Measurements from ENCODE around the gene ST3GAL3.
A peak's percentile ranks its signal among the peaks of the same experiment; 100 is the strongest.

Gene ST3GAL3, protein sequence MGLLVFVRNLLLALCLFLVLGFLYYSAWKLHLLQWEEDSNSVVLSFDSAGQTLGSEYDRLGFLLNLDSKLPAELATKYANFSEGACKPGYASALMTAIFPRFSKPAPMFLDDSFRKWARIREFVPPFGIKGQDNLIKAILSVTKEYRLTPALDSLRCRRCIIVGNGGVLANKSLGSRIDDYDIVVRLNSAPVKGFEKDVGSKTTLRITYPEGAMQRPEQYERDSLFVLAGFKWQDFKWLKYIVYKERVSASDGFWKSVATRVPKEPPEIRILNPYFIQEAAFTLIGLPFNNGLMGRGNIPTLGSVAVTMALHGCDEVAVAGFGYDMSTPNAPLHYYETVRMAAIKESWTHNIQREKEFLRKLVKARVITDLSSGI

DNA sequence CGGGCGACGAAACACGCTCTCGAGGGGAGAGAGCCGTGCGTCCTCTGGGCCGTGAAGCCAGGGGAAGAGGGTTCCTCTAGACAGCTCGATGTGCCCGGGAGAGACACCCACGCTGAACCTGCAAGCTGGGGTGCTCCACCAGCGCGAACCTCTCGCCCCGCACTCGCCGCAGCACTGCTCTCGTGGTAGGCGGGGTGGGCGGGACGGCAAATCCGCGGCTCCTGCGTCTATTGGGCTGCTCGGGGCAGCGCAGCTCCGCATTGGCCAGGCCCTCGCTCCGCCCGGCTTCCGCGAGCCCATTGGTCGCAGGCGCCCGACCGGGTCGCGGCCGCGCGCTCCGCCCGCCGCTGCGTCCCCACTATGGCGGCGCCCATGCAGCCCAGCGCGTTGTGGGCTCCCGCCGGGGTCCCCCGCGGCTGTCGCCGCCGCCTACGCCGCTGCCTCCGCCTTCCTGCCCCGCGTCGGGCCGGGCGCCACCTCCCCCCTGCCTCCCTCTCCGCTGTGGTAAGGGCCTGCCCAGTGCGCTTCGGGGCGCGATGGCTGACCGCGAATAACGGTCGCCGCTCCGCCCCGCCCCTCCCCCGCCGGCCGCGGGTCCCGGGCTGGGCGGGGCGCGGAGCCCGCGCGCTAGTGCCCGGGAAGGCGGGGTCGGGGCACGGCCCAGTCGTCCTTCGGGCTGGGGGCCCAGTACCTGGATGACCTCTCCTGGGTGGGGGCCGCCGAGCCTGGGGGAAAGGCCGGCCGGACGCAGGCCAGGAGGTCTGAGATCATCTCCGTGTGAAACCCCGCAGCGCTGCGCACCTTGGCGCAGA lies at the start of gene ST3GAL3:
TSS of gene ST3GAL3 (plus strand) at position 347 of the 812 bp plus-strand sequence. CDS start 28,727 bp downstream, outside the sequence.
- DNase-seq (ENCODE audit: low read depth, low spot score), result no peak
- peak within 1 kb of the TSS; percentile 73 for H3K27ac ChIP-seq
- H3K9ac ChIP-seq (ENCODE audit: insufficient read length), result peak within 1 kb of the TSS; percentile 92
- peak within 1 kb of the TSS; percentile 95 for H3K4me3 ChIP-seq
- H3K9me3 ChIP-seq (ENCODE audit: low read depth, low read length), result no peaks in the 10 kb centered on the region
- no peak for TF ChIP-seq EZH2 (IDR thresholded peaks at IDR 0.05)
- TF ChIP-seq POLR2AphosphoS5 (IDR thresholded peaks at IDR 0.05; ENCODE audit: borderline replicate concordance, low read depth, low read length), result peak; percentile 98
- TF ChIP-seq FOXP2 (optimal IDR thresholded peaks at IDR 0.05; ENCODE audit: control extremely low read depth, extremely low read length, insufficient read depth), result peak; percentile 71
- peaks cover 47% of the 10 kb centered on the region for H3K36me3 ChIP-seq (ENCODE audit: insufficient read depth, low read length)

GRCh38 chr1:43659212-43660166 lies 47.8 kb upstream of the ST3GAL3 start:
- no peak for TF ChIP-seq FOXP2 (optimal IDR thresholded peaks at IDR 0.05; ENCODE audit: control extremely low read depth, extremely low read length, insufficient read depth)
- no peak for TF ChIP-seq POLR2AphosphoS5 (IDR thresholded peaks at IDR 0.05; ENCODE audit: borderline replicate concordance, low read depth, low read length)
- TF ChIP-seq EZH2 (IDR thresholded peaks at IDR 0.05), result no peak
- H3K36me3 ChIP-seq (ENCODE audit: insufficient read depth, low read length), result peaks cover 99% of the 10 kb centered on the region
- no peak overlapping the region for H3K9ac ChIP-seq (ENCODE audit: insufficient read length)
- no peak overlapping the region for H3K27ac ChIP-seq
- no peak for DNase-seq (ENCODE audit: low read depth, low spot score)
- H3K9me3 ChIP-seq (ENCODE audit: low read depth, low read length), result no peaks in the 10 kb centered on the region
- H3K4me3 ChIP-seq, result no peak overlapping the region

GRCh38 chr1:43660355-43660754 lies 47.0 kb upstream of the ST3GAL3 start:
- TF ChIP-seq FOXP2 (optimal IDR thresholded peaks at IDR 0.05; ENCODE audit: control extremely low read depth, extremely low read length, insufficient read depth) (no peak), EZH2 (IDR thresholded peaks at IDR 0.05) (no peak), POLR2AphosphoS5 (IDR thresholded peaks at IDR 0.05; ENCODE audit: borderline replicate concordance, low read depth, low read length) (no peak)
- peaks cover 99% of the 10 kb centered on the region for H3K36me3 ChIP-seq (ENCODE audit: insufficient read depth, low read length)
- DNase-seq (ENCODE audit: low read depth, low spot score), result no peak
- H3K4me3 ChIP-seq, result no peak overlapping the region
- H3K9ac ChIP-seq (ENCODE audit: insufficient read length), result no peak overlapping the region
- no peak overlapping the region for H3K27ac ChIP-seq
- no peaks in the 10 kb centered on the region for H3K9me3 ChIP-seq (ENCODE audit: low read depth, low read length)

- Histone ChIP-seq H3K9me3 (ENCODE audit: low read depth, low read length) (no peaks in the 10 kb centered on the region), H3K4me3 (no peak overlapping the region), H3K36me3 (ENCODE audit: insufficient read depth, low read length) (peaks cover 99% of the 10 kb centered on the region), H3K27ac (no peak overlapping the region), H3K9ac (ENCODE audit: insufficient read length) (no peak overlapping the region)
- DNase-seq (ENCODE audit: low read depth, low spot score), result no peak
- TF ChIP-seq EZH2 (IDR thresholded peaks at IDR 0.05) (no peak), FOXP2 (optimal IDR thresholded peaks at IDR 0.05; ENCODE audit: control extremely low read depth, extremely low read length, insufficient read depth) (no peak), POLR2AphosphoS5 (IDR thresholded peaks at IDR 0.05; ENCODE audit: borderline replicate concordance, low read depth, low read length) (no peak)
These were observed 43.0 kb upstream of the ST3GAL3 start for GRCh38 chr1:43664369-43664768.

GRCh38 chr1:43666608-43667007 lies 40.7 kb upstream of the ST3GAL3 start:
- no peaks in the 10 kb centered on the region for H3K9me3 ChIP-seq (ENCODE audit: low read depth, low read length)
- H3K27ac ChIP-seq, result no peak overlapping the region
- H3K4me3 ChIP-seq, result no peak overlapping the region
- H3K9ac ChIP-seq (ENCODE audit: insufficient read length), result no peak overlapping the region
- TF ChIP-seq POLR2AphosphoS5 (IDR thresholded peaks at IDR 0.05; ENCODE audit: borderline replicate concordance, low read depth, low read length) (no peak), FOXP2 (optimal IDR thresholded peaks at IDR 0.05; ENCODE audit: control extremely low read depth, extremely low read length, insufficient read depth) (no peak), EZH2 (IDR thresholded peaks at IDR 0.05) (no peak)
- no peak for DNase-seq (ENCODE audit: low read depth, low spot score)
- peaks cover 99% of the 10 kb centered on the region for H3K36me3 ChIP-seq (ENCODE audit: insufficient read depth, low read length)

GRCh38 chr1:43668956-43669355 lies 38.4 kb upstream of the ST3GAL3 start:
- H3K9me3 ChIP-seq (ENCODE audit: low read depth, low read length), result no peaks in the 10 kb centered on the region
- no peak for DNase-seq (ENCODE audit: low read depth, low spot score)
- no peak overlapping the region for H3K4me3 ChIP-seq
- no peak overlapping the region for H3K27ac ChIP-seq
- H3K9ac ChIP-seq (ENCODE audit: insufficient read length), result no peak overlapping the region
- TF ChIP-seq POLR2AphosphoS5 (IDR thresholded peaks at IDR 0.05; ENCODE audit: borderline replicate concordance, low read depth, low read length) (no peak), FOXP2 (optimal IDR thresholded peaks at IDR 0.05; ENCODE audit: control extremely low read depth, extremely low read length, insufficient read depth) (no peak), EZH2 (IDR thresholded peaks at IDR 0.05) (no peak)
- peaks cover 96% of the 10 kb centered on the region for H3K36me3 ChIP-seq (ENCODE audit: insufficient read depth, low read length)

DNA sequence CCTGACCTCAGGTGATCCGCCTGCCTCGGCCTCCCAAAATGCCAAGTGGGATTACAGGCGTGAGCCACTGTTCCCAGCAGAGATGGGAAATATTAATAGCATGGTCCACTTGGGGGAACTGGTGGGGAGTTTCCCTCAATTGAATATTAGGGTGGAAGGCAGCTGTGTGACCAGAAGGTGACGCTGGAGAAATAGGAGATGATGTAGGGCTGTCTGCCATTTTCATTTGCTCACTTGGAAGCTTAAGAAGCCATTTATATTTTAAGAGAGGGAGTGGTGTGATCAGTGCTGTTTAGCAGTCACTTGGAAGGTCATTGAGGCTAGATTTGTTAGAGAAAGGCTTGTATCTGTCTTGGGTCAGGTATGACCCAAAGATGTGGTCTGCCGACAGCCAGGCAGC lies 37.5 kb upstream of the ST3GAL3 start:
- H3K36me3 ChIP-seq (ENCODE audit: insufficient read depth, low read length), result peaks cover 95% of the 10 kb centered on the region
- no peak overlapping the region for H3K27ac ChIP-seq
- no peaks in the 10 kb centered on the region for H3K9me3 ChIP-seq (ENCODE audit: low read depth, low read length)
- no peak for DNase-seq (ENCODE audit: low read depth, low spot score)
- no peak overlapping the region for H3K9ac ChIP-seq (ENCODE audit: insufficient read length)
- H3K4me3 ChIP-seq, result no peak overlapping the region
- TF ChIP-seq FOXP2 (optimal IDR thresholded peaks at IDR 0.05; ENCODE audit: control extremely low read depth, extremely low read length, insufficient read depth) (no peak), POLR2AphosphoS5 (IDR thresholded peaks at IDR 0.05; ENCODE audit: borderline replicate concordance, low read depth, low read length) (no peak), EZH2 (IDR thresholded peaks at IDR 0.05) (no peak)
